ENCODE measurements around the gene RNF123.

Gene RNF123

GRCh38 chr3:49717211-49717958 lies 28.0 kb downstream of the RNF123 start:
- in situ Hi-C loops (cut with MboI; ENCODE audit: low sequenced_read_pairs) = no loop called here

DNA sequence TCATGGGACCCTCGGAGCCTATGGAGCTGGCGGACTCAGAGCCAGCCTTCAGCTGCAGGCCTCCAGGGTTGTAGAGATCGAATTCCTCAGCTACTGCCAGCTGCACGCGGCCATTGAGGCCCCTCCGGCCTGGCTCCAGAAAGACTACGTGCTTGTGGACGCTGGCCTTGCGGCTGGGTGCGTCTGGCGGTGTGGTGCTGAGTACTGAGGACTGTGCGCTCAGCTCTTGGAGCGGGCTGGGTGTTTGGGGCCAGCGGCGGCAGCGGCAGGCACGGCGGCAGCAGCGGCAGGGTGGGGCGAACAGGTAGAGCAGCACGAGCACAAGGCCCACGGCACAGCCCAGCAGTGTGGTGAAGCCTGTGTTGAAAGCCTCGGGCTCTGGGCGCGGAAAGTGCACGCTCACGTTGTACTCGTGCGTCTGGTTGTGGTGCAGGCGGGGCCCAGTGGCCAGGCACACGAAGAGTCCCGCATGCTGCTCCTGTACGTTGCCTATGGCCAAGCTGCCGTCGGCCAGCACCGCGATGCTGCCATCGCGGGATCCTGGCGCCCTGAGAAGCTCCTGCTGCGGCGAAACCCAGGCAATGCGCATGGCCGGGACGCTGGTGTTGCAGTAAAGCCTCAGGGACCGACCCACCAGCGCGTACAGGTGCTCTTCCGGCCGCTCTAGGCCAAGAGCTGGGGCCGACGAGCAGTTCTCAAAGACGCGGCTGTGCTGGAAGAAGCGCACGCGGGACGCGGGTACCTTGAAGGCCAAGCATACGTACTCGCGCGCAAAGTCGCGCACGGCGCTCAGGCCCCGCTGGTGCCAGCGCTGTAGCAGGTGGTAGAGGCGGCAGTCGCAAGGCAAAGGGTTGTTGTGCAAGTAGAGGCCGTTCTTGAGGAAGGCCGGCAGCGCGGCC lies 28.9 kb downstream of the RNF123 start:
- in situ Hi-C loops (cut with MboI; ENCODE audit: low sequenced_read_pairs) = no loop called here

- in situ Hi-C loops (cut with MboI; ENCODE audit: low sequenced_read_pairs) = no loop called here
Observed at GRCh38 chr3:49718858-49719213, 29.5 kb downstream of the RNF123 start.

DNA sequence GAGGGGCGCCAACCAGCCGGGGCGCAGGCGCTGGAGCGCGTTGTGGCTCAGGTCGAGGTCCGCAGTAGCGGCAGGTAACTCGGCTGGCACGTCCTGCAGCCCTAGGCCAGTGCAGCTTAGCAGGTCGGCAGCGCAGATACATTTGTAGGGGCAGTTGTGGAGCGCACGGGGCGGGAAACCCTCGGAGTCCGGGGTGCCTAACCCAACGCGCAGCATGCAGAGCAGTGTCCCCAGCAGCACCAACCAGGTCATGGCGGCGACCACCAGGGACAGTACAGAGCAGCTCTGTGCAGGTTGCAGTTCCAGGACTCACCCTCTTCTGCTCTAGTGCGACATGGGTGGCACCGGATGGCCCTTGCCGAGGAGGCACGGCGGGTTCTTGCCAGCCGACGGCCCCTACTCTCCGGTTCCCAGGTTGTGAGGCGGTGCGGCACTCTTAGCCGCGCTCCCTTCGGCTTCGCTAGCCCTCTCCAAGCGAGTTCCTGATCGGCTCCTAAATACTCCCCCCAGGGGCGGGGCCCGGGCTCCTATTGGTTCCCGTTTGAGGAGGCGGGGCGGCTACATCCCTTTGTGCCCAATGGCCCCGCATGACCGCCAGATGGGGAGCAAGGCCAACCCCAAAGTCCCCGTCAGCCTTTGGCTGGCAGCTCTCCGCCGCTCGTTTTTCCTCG lies 30.0 kb downstream of the RNF123 start, which contains the start of gene AMIGO3:
TSS of gene AMIGO3 (minus strand) at position 471 of the 671 bp plus-strand sequence. CDS start at position 252, 219 bp downstream.
- in situ Hi-C loops (cut with MboI; ENCODE audit: low sequenced_read_pairs) = no loop called here

DNA sequence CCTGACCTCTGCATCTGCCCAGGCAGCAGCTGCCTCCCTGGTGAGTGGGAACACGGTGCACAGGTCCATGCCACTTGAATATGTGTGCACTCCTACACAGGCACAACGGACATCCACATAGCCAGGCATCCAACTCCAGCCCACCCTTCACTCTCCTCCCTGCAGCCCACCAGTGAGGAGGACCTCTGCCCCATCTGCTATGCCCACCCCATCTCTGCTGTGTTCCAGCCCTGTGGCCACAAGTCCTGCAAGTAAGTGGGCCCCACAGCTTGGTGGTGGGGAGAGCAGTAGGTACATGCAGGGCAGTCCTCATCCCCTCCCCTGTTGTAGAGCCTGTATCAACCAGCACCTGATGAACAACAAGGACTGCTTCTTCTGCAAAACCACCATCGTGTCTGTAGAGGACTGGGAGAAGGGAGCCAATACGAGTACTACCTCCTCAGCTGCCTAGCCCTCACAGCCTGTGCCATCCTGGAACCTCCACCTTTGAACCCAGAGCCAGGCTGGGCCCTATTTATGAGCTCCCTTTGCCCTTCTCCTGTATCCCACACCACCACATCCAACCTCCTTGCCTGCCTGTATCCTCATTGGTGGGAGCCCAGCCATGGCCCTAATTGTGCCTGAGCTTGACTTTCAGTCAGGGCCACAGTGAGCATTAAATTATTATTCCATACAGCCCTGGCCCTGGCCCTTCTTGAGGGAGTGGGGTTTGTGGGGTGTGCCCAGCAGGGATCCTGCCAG lies 31.7 kb downstream of the RNF123 start:
- in situ Hi-C loops (cut with MboI; ENCODE audit: low sequenced_read_pairs) = no loop called here

DNA sequence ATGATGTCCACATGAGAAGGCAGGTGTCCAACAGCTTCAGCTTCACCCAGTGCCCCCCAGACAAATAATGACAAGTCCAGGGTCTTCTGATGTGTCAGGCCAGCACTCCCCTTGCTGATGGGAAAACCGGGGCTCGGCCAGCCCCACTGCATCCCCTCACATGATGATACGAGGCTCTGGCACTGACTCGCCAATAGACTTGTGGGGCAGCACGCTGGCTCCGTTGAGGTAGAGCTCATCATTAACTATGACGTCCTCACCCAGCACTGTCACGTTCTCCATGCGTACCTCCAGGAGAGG lies 32.2 kb downstream of the RNF123 start:
- in situ Hi-C loops (cut with MboI; ENCODE audit: low sequenced_read_pairs) = no loop called here

DNA sequence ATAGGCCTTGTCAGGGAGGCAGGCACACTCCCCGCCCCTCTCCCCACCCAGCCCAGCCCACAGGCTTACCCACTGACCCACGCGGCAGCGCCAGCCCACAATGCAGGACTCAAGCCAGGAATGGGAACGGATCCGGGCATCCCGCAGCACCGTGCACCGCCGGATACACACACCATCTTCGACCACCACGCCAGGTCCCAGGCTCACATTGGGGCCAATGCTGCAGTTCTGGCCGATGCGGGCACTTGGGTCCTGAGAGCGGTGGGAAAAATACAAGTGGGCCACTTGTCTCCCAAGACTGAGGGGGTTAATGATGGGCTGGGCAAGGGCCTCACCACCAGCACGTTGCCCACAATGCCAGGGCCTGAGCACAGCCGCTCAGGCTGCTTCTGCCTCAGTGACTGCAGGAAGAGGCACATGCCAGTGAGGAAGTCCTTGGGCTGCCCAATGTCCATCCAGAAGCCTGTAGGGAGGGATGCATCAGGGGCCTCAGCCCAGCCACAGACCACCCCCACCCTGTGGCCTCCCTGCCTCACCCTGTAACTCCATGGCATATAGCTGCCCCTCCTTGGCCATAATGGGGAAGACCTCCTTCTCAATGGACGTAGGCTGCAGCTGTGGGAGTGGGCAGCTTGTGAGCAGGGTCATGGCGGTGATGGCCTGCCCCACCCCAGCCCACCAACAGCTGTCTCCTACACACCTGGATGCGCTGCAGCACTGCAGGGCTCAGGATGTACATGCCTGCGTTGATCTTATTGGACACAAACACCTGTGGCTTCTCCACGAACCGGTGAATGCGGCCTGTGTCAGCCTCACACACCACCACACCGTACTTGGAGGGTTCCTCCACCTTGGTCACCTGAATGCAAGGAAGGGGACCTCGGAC lies 32.8 kb downstream of the RNF123 start:
- in situ Hi-C loops (cut with MboI; ENCODE audit: low sequenced_read_pairs) = no loop called here

DNA sequence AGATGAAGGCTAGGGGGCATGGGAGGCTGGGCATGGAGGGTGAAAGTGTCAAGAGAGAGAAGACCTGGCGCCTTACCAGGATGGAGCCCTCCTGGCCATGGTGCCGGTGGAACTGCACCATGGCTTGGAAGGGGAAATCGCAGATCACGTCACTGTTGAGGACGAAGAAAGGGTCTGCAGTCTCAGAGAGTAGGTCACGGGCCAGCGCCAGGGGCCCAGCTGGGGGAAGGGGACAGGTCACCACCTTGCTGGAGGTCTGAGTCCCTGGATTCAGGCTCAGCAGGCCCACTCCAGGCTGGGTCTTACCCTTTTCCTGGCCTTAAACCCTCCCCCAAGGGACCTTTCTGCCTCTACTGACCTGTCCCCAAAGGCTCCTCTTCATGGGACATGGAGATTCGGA lies 33.5 kb downstream of the RNF123 start:
- in situ Hi-C loops (cut with MboI; ENCODE audit: low sequenced_read_pairs) = no loop called here

- in situ Hi-C loops (cut with MboI; ENCODE audit: low sequenced_read_pairs) = no loop called here
Observed at GRCh38 chr3:49723296-49723627, 33.9 kb downstream of the RNF123 start.

- in situ Hi-C loops (cut with MboI; ENCODE audit: low sequenced_read_pairs) = no loop called here
Observed at GRCh38 chr3:49723628-49724551, 34.5 kb downstream of the RNF123 start, which contains the start of gene GMPPB. GMPPB (minus strand) TSS chr3:49723951; CDS start chr3:49723726, 225 bp downstream.

DNA sequence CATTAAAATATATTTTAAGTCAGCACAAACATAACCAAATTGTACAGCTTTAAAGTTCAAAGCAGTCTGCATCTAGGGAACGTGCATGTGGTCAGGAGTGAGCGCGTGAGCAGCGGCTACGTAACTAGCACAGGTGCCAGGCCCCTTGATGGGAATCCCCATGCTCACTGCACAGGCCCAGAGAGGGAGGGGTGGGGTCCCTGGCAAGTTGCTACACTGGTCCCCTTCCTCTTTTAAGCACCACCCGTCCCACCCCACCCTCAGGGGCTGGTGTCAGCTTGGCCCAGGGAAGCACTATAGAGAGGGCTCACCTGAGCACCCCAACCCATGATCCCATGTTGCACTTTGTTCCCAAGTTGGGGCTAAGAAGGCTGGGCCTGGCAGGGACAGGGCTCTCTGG lies 35.2 kb downstream of the RNF123 start:
- in situ Hi-C loops (cut with MboI; ENCODE audit: low sequenced_read_pairs) = no loop called here

GRCh38 chr3:49725906-49726681 lies 36.7 kb downstream of the RNF123 start:
- in situ Hi-C loops (cut with MboI; ENCODE audit: low sequenced_read_pairs) = no loop called here

DNA sequence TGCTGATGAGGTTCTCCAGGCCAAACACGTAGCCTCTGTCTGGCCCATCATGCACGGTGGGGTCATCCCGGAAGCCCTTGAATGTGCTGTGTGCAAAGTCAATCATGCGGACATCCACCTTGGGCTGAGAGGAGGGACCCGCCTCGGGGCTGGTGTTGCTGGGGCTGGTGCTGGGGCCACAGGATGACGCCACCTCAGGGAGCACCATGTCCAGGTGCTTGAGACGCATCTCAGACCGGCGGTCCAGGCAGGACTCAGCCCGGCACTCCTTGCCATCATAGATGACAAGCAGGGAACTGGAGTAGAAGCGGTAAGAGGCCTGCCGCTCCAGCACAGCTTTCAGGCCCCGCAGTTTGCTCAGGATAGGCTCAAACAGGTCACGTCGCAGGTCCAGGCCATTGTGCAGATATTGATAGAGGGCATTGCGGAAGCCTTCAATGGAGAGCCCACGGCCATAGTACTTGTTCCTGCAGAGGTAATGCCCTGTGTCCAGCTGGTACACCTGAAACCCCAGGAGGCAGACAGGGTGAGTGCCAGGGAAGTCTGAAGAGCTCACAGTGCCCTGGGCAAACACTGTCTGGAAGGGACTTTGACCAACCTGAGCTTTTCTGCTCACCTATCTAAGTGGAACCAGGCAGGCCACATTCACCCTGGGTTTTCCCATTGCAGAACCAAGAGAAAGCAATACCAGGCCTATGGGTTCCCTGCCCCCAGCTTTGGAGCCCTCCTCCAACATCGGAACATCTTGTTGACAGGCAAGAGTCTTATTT lies 38.0 kb downstream of the RNF123 start:
- in situ Hi-C loops (cut with MboI; ENCODE audit: low sequenced_read_pairs) = no loop called here

DNA sequence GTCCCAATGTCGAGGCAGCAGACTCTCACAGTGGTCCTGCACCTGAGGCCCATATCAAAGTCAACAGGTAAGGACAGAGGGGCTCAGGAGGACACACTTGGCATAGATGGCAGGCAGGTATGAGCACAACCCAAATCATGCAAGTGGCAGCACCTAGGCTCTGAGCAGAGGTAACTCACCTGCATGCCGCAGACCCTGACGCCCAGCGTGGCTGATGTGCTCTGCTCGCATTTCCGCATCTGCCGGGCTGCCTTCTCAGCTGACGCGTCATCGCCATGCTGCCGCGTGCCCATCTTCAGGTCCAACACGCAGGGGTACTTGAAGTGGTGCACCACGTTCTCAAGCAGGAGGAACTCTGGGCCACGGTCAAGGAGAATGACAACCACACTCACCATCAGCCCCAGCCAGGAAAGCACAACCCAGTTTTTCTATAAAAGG lies 38.6 kb downstream of the RNF123 start:
- in situ Hi-C loops (cut with MboI; ENCODE audit: low sequenced_read_pairs) = no loop called here

DNA sequence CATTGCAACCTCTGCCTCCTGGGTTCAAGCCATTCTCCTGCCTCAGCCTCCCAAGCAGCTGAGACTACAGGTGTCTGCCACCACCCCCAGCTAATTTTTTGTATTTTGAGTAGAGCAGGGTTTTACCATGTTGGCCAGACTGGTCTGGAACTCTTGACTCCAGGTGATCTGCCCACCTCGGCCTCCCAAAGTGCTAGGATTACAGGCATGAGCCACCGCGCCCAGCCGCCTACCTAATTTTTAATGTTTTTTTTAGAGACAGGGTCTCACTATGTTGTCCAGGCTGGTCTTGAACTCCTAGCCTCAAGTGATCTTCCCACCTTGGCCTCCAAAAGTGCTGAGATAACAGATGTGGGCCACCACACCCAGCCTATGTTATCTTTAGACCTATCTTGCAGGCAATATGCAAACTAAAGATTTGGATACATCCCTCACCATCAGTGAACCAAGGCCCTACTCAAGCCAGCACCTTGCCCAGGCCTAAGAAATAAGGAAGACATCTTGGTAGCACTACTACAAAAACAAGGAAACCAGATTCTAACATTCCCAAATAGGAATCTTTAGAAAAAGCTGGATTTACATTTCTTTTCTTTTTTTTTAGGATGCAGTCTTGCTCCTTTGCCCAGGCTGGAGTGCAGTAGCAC lies 40.7 kb downstream of the RNF123 start:
- in situ Hi-C loops (cut with MboI; ENCODE audit: low sequenced_read_pairs) = no loop called here

- in situ Hi-C loops (cut with MboI; ENCODE audit: low sequenced_read_pairs) = no loop called here
Observed at GRCh38 chr3:49732597-49732996, 43.2 kb downstream of the RNF123 start.

- in situ Hi-C loops (cut with MboI; ENCODE audit: low sequenced_read_pairs) = no loop called here
Observed at GRCh38 chr3:49733551-49733950, 44.2 kb downstream of the RNF123 start.

All from hTERT RPE-1 (cell line).